Adipocyte (in vitro differentiated cells): Measurements from ENCODE around the gene SPACA7.

ENCODE experiments used
- DNase-seq: peaks from one replicate; pipeline ENCODE4 v3.0.0-alpha.2; 2015; ENCODE audit warnings: low read depth
- H3K27me3 ChIP-seq: replicated peaks from 2 replicates; pipeline ENCODE4 v1.7.0; 2013; ENCODE audit warnings: mild to moderate bottlenecking, low read length, moderate library complexity; ENCODE audit not compliant: control insufficient read depth, insufficient read depth
- H3K36me3 ChIP-seq: 2 replicates; pipeline ENCODE4 v1.7.0; 2013; ENCODE audit warnings: low read length, mild to moderate bottlenecking, moderate library complexity; ENCODE audit not compliant: control insufficient read depth, insufficient read depth, severe bottlenecking
- H3K4me1 ChIP-seq: 2 replicates; pipeline ENCODE4 v1.7.0; 2013; ENCODE audit warnings: mild to moderate bottlenecking, low read length, moderate library complexity; ENCODE audit not compliant: control insufficient read depth, insufficient read depth
- H3K4me3 ChIP-seq: 2 replicates; pipeline ENCODE4 v1.7.0; 2013; ENCODE audit warnings: mild to moderate bottlenecking, low read length, moderate library complexity
- H3K9ac ChIP-seq: 2 replicates; pipeline ENCODE4 v1.7.0; 2013; ENCODE audit warnings: mild to moderate bottlenecking, low read length, moderate library complexity
- H3K9me3 ChIP-seq: 2 replicates; pipeline ENCODE4 v1.7.0; 2013; ENCODE audit warnings: mild to moderate bottlenecking, low read length, moderate library complexity; ENCODE audit not compliant: control insufficient read depth

SPACA7 gene

GRCh38 chr13:112473818-112474217, 97.7 kb downstream of the SPACA7 start:
- Histone ChIP-seq H3K27me3 (no peaks in the 10 kb centered on the region), H3K4me1 (no peaks in the 10 kb centered on the region), H3K9me3 (no peaks in the 10 kb centered on the region), H3K36me3 (no peaks in the 10 kb centered on the region), H3K9ac (no peak overlapping the region), H3K4me3 (no peak overlapping the region)
- DNase-seq, result no peak

DNA sequence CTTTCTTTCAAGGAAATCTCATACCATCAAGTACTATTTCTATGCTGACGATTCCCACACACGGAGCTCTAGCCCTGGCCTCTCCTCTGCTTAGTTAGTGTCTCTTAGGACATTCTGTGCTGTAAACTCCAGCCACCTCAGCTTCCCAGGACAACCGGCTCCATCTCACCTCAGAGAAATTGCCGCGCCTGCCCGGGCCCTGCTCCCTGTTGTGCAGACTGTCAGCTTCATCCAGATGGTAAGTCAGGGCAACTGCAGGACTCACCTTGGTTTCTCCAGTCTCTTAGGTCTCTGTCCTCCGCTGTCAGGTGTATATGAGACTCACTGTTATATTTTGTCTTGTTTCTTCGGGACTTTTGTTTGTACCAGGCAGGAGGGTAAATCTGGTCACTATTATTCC, 98.7 kb downstream of the SPACA7 start:
- H3K36me3 ChIP-seq, result no peaks in the 10 kb centered on the region
- no peaks in the 10 kb centered on the region for H3K27me3 ChIP-seq
- H3K4me3 ChIP-seq, result no peak overlapping the region
- H3K9me3 ChIP-seq, result no peaks in the 10 kb centered on the region
- H3K4me1 ChIP-seq, result no peaks in the 10 kb centered on the region
- DNase-seq, result no peak
- no peak overlapping the region for H3K9ac ChIP-seq

DNA sequence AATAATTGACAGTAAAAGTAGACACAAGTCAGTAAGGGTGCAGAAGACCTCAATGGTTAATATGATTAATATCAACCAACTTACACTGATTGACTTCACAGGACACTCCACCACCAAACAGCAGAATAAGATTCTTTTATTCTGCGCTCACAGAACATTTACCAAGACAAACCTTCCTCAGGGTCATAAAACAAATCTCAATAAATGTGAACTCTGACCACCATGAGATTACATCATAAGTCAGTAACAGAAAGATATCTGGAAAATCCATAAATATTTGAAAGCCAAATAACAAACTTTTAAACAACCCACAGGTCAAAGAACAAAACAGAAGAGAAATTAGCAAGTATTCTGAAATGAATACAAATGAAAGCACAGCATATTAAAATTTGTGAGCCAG, 99.7 kb downstream of the SPACA7 start:
- H3K27me3 ChIP-seq, result no peaks in the 10 kb centered on the region
- no peak overlapping the region for H3K4me3 ChIP-seq
- no peak overlapping the region for H3K9ac ChIP-seq
- no peaks in the 10 kb centered on the region for H3K36me3 ChIP-seq
- H3K9me3 ChIP-seq, result no peaks in the 10 kb centered on the region
- DNase-seq, result no peak
- H3K4me1 ChIP-seq, result no peaks in the 10 kb centered on the region

GRCh38 chr13:112477070-112477619, 101.0 kb downstream of the SPACA7 start:
- no peaks in the 10 kb centered on the region for H3K27me3 ChIP-seq
- H3K9ac ChIP-seq, result no peak overlapping the region
- H3K9me3 ChIP-seq, result no peaks in the 10 kb centered on the region
- no peaks in the 10 kb centered on the region for H3K4me1 ChIP-seq
- no peak overlapping the region for H3K4me3 ChIP-seq
- DNase-seq, result no peak
- H3K36me3 ChIP-seq, result no peaks in the 10 kb centered on the region

GRCh38 chr13:112479389-112479788, 103.2 kb downstream of the SPACA7 start:
- Histone ChIP-seq H3K27me3 (no peaks in the 10 kb centered on the region), H3K4me3 (no peak overlapping the region), H3K4me1 (no peaks in the 10 kb centered on the region), H3K9me3 (no peaks in the 10 kb centered on the region), H3K9ac (no peak overlapping the region), H3K36me3 (no peaks in the 10 kb centered on the region)
- DNase-seq, result no peak

- Histone ChIP-seq H3K9ac (no peak overlapping the region), H3K27me3 (no peaks in the 10 kb centered on the region), H3K9me3 (no peaks in the 10 kb centered on the region), H3K4me1 (no peaks in the 10 kb centered on the region), H3K36me3 (peaks cover 8% of the 10 kb centered on the region), H3K4me3 (no peak overlapping the region)
- no peak for DNase-seq
Observed at GRCh38 chr13:112481458-112481857, 105.3 kb downstream of the SPACA7 start.

DNA sequence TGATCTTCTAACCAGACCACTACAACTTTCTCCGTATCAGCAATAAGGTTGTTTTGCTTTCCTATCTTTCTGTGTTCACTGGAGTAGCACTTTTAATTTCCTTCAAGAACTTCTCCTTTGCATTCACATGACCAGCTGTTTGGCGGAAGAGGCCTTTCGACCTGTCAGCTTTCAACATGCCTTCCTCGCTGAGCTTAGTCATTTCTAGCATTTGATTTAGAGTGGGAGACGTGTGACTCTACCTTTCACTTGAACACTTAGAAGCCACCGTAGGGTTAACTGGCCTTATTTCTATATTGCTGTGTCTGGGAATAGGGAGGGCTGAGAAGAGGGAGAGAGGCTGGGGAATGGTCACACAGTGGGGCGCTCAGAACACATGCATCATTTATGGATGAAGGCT, 107.1 kb downstream of the SPACA7 start:
- Histone ChIP-seq H3K27me3 (no peaks in the 10 kb centered on the region), H3K4me1 (no peaks in the 10 kb centered on the region), H3K9ac (no peak overlapping the region), H3K36me3 (peaks cover 12% of the 10 kb centered on the region), H3K4me3 (no peak overlapping the region), H3K9me3 (no peaks in the 10 kb centered on the region)
- DNase-seq, result no peak
